Measurements from ENCODE around the gene PKD2.

DNA sequence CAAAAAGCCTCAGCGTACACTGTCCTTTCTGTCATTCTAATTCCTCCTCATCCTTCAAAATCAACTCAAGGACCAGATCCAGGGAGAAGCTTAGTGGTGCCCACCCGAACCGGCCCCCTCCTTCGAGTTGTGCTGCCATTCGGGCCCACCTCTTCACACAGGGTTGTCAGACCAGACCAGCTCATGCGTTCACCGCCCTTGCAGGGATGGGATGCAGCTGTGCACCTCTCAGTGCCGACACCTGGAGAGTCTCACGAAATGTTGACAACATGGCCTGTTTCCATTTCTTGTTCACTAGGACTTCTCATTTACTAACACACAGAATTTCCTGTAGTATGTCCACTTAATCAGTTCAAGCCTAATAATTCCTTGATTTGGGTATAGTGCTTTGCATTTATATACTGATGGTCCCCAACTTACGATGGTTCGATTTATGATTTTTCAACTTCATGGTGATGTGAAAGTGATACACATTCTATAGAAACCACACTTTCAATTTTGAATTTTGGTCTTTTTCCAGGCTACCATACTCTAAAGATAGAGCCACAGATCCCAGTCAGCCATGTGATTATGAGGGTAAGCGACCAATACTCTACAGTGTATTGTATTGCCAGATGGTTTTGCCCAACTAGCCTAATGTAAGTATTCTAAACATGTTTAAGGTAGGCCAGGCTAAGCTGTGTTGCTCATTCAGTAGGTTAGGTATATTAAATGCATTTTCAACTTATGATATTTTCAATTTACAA, 23.3 kb downstream of the PKD2 start:
- TF ChIP-seq EZH2 (optimal IDR thresholded peaks at IDR 0.05; ENCODE audit: low read depth, low read length), result no peak
- TF ChIP-seq, protein P1, sequence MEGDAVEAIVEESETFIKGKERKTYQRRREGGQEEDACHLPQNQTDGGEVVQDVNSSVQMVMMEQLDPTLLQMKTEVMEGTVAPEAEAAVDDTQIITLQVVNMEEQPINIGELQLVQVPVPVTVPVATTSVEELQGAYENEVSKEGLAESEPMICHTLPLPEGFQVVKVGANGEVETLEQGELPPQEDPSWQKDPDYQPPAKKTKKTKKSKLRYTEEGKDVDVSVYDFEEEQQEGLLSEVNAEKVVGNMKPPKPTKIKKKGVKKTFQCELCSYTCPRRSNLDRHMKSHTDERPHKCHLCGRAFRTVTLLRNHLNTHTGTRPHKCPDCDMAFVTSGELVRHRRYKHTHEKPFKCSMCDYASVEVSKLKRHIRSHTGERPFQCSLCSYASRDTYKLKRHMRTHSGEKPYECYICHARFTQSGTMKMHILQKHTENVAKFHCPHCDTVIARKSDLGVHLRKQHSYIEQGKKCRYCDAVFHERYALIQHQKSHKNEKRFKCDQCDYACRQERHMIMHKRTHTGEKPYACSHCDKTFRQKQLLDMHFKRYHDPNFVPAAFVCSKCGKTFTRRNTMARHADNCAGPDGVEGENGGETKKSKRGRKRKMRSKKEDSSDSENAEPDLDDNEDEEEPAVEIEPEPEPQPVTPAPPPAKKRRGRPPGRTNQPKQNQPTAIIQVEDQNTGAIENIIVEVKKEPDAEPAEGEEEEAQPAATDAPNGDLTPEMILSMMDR (IDR thresholded peaks at IDR 0.05; ENCODE audit: low read length), result no peak

Data from MM.1S (cell line).